Endothelial cell of hepatic sinusoid (primary cell): Measurements from ENCODE around the gene RGS16.

Experiments
- in situ Hi-C: cut with HindIII; loops from 2 replicates; pipeline ENCODE4 v1.10.0; 2017; ENCODE audit warnings: low sequenced_read_pairs

Gene RGS16

DNA sequence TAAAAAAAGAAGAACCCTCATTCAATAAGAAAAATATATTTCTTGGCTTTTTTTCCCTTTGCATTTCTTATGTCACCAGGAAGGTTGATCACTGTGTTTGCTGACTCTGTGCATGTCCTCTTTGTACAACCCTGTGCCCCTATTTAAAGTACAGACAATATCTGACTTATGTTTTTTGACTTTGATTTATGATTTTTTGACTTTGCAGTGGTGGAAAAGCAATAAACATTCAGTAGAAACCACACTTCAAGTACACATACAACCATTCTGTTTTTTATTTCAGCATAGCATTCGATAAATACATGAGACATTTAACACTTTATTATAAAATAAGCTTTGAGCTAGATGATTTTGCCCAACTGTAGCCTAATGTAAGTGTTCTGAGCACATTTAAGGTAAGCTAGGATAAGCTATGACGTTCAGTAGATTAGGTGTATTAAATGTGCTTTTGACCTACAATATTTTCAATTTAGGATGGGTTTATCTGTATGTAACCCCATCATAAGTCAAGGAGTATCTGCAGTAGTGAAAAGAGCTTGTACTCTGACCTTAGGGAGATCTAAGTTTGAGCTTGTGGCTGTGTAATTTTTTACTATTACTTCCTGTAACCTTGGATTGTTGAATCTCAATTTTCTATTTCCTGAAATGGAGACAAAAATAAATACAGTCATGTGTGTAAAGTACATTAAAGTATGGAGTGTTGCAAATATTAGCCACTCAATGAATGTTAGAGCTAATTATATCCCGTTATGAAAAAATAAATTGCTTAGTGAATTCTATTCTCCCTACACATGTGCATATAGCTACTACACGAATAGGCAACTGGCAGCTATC lies 16.3 kb downstream of the RGS16 start:
- in situ Hi-C loops: no loop called here

DNA sequence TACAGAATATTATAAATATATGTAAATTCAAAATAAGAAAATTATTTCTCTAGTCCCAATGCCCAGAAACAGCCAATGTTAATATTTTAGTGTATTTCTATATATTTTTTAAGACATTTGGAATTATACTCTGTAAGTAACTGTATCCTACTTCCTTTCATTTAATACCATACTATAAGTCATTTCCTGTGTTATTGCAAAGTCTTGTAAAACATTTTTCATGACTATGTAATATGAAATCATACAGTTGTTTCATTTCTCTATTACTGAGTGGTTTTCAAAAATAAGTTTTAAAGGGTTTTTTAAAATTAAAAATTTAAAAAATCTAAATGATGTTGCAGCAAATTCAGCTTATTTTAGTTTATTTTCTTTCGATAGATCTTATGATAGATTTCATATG lies 17.1 kb downstream of the RGS16 start:
- in situ Hi-C loops: no loop called here

DNA sequence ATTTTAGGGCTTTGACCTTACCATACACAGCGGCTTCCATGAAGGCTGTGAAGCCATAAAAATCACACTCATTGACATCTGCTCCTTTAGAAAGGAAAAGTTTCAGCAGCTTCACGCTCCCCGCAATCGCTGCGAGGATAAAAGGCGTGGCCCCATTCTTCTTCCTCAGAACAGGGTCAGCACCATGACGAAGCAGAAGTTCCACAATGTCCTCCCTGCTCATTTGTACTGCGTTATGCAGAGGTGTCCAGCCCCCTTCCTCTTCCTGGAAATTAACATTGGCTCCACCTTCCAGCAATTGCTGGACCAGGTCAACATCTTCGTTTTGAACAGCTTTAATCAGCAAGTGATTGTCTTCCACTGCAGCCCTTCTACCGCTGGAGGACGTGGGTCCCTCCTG lies 17.8 kb downstream of the RGS16 start:
- in situ Hi-C loops: no loop called here

DNA sequence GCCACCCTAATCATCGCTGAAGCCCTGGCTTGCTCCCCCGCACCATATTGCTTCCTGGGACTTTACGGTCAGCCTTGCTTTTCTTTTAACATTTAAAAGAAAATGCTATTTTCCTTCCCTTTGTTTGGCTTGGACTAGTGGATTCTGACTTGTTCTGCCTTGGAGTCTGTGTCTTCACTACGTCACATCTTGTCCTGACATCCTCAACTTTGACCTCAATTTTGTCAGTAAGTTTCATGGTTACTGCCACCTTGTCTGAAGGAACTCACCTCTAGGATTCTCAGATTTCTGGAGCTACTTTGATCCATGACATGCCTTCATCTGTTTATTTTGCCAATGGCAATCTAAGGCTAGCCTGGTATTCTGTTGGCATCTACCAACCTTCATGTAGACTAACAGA lies 19.4 kb downstream of the RGS16 start:
- in situ Hi-C loops: no loop called here

DNA sequence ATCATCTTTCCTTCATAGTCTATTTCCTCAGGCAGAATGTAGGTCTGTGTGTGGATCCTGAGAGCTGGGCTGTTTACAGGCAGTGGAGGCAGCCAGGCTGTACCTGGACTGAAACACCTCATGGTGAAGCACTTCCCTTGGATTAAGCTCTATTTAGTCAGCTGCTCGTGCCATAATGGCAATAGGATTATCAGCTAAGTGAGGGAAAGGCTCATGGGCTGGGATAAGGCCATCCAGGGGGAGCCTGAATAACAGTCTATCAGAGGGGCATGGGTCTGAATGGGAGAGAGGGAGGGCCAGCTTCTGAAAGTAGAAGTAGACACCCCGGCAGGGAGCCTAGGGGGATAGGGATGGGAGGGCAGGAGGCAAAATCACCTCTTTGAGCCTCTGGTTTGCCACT lies 23.5 kb downstream of the RGS16 start:
- in situ Hi-C loops: no loop called here

DNA sequence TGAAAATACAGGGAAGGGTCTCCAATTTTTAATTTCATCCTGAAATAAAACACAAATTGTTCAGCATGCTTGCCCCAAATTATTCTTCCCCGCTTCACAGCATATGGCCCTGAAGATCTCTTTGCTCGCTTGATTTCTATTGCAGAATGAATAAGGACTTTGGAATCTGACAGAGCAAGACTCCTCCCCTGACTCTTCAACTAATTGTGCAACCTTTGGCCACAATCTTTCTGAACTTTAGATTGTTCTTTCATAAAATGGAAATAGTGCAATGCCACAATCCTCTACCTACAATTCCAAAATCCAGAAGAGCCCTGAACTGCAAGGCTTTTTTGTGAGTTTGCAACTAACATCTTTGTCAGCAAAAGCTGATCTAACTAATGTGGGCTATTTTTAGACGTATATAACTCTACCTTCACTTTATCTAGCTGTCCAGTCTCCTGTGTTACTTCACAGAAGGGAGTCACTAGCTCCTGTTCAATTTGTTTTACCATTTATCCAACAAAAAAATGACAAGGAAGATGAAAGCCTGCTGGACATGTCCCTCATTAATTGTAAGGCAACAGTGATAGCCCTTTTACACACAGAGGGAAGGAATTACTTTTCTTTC lies 28.5 kb downstream of the RGS16 start:
- in situ Hi-C loops: no loop called here

DNA sequence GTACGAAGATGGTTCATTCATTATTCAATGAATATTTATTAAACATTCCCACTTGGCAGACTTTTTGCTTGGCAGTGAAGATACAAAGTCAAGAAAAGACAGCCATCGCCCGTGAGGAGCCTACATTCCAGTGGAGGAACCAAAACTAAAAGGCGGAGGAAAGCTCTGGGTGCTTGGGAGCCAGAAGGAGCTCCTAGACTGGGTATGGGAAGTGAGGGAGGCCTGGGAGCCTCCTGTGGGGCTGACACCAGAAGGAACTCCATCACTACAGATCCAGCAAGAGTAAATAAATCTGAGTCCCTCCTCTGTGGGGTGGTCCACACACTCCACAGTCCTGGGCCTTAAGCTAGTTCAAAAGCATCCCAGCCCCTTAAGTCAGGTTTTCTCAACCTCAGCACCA lies 30.0 kb downstream of the RGS16 start:
- in situ Hi-C loops: no loop called here

DNA sequence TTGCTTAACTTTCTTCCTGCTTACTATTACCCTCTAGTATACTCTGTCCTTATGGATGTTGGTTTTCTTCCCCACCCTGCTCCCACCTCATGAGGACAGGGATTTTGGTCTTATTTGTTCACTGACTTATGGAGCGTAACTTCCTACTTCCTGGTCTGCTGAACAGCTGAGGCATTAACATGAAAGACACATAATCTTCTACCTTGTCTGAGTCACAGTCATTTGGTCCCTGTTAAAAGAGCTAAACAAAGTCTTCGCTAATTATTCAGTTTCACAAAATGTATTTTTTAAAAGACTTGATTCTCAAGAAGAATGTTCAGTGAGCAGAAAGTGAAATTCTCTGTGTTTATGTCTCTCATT lies 33.6 kb downstream of the RGS16 start:
- in situ Hi-C loops: no loop called here

DNA sequence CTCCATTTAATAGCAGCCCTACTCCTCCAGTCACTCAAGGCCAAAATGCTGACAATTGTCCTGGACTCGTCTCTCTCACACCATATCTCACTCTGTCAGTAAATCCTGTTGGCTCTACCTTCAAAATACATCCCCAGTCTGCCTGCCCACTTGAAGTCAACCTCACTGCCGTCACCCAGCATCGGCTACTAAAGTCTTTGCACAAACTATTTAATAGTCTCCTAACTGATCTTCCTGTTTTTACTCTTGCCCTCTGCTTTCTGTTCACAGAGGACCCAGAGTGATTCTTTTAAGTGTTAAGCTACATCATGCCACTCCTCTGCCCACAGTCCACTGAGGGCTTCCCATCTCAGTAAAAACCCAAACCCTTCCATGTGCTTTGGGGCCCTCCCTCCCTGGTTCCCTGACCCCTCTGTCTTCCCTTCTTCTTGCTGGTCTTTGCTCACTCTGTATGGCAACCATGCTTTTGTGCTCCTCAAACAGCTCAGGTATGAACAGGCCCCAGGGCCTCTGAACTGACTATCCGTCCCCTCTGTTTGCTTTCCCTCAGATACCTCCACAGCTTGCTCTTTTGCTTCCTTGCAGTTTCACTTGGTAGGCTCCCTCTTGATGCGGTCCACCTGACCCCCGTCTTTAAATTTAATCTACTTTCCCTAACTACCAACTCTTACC lies 34.1 kb downstream of the RGS16 start:
- in situ Hi-C loops: no loop called here

DNA sequence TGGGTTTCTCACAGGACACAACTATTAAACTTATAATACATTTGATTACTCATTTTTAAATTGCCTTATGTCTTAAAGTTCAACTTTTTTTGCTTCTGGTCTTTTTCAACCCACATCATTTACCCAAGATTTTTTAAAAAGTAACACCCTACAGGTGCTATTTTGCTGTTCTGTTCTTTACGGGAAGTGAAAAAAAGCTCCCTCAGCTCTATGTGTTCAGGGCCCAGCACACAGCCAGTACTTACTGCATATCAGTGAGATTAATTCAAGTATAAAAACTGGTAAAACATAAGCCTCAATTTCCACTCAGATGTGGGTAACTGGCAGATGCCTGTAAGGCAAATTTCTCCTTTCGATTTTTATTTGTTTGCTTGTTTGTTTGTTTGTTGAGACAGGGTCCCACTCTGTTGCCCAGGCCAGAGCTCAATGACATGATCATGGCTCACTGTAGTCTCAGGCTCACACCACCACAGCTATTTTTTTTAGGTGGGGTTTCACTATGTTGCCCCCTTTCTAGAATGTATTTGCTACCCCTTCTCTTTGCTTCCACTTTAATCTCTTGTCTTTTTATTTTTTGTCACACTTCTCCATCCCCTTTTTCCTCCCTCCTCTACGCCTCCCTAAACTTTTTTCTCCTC lies 35.4 kb downstream of the RGS16 start:
- in situ Hi-C loops: no loop called here

DNA sequence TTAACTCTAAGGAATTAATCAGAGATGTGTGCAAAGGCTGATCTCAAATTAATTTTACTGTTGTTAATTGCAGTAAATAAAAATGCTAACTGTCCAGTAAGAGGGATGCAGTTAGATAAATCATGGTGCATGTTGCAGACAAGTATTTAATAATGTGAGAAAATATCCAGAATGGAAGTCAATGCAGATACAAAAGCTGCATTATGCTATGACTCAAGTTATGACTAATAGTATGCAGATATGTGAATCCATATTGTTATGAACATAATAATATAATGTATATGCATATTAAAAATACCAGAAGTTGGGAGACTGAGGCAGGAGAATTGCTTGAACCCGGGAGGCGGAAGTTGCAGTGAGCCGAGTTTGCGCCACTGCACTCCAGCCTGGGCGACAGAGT lies 36.6 kb downstream of the RGS16 start:
- in situ Hi-C loops: no loop called here

DNA sequence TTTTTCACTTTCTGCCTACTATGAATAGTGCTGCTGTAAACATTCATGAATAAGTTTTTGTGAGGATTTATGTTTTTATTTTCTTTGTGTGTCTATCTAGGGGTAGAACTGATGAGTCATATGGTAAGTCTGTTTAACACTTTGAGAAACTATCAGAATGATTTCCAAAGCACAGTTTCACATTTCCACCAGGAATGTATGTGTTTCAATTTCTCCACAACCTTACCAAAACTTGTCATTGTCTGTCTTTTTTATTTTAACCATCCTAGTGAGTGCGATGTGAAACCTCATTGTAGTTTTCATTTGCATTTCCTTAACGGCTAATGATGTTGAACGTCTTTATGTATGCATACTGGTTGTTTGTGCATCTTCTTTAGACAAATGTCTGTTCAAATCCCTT lies 38.7 kb downstream of the RGS16 start:
- in situ Hi-C loops: no loop called here

DNA sequence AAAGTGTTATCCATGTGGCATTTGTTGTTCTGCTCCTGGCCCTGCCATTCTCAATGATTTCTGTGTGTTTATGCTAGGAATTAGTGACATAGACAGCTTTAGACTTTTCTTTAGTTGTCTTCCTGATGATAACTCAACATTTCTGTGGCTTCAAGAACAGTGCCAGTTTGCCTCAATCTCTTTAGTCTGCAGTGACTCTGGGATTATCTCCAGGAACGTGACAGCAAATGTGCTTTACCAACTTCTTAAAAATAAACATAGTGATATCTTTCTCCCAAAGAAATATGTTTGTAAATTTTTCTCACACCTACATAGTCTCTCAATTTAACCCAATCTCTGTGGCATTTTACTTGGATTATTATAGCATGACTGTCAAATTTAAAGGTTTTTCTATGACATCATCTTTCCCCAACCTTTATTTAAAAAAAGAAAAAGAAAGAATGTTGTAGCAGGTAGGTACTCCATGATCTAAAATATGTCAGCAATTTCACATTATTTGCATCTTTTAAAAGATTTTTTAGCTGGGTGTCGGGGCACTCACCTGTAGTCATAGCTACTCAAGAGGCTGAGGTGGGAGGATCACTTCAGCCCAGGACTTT lies 39.7 kb downstream of the RGS16 start:
- in situ Hi-C loops: no loop called here

DNA sequence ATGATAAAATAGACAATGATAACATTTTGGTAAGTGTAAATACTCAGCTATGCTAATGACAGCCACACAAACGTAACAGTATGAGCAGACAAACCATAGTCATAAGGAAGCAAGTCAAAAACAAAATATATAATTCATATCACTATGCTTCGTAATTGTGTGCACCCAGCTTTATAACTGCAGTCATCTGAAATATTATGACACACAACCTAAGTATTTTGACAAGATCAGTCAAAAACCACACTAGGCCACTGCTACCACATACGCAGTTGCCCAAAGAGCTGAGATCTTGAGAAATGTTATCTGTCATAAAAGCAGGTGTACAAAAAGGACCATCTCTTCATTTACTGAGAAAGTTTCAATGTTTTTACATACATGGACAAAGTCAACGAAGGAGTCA lies 41.1 kb downstream of the RGS16 start:
- in situ Hi-C loops: no loop called here

DNA sequence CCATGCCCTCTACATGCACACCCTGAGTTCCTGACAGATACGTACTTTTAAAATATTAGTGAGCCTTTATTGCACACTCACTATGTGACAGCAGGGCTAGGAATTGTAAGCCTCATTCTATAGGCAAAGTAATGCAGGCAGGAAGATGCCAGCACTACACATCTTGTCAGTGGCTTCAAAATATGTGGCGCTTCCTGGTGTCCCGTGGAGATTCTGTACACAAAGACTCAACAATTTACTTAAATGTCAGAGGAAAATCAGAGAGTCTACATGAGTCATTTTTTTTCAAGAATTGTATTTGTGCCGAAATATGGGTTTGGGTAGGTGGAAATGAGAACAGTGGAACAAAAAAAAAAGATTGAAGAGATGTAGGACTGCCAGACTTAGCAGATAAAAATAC lies 42.7 kb downstream of the RGS16 start:
- in situ Hi-C loops: no loop called here

DNA sequence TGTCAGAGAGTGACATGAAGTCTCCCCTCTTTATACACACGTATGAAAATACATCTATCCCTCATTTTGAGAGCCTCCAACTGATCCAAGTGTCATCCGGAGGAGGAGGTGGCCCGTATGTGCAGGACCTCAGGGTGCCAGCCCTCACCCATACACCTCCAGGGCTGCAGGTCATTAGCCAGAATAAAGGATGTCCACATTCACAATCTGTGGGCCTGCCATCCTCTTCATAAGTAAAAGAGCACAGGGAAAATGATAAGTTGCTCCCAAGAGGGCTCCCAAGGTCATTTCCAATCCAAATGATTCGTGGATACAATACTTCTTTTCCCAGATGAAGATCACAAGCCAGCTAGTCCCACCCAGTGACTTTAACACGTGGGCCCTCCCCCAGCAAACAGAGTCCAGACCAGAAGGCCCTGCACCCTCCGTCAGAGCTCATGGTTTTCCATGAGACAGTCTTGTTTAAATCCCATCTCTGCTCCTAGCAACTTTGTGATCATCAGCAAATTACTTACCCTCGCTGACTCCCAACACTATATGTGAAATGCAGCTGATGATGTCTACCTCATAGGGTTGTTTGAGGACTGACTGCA lies 43.7 kb downstream of the RGS16 start:
- in situ Hi-C loops: no loop called here

DNA sequence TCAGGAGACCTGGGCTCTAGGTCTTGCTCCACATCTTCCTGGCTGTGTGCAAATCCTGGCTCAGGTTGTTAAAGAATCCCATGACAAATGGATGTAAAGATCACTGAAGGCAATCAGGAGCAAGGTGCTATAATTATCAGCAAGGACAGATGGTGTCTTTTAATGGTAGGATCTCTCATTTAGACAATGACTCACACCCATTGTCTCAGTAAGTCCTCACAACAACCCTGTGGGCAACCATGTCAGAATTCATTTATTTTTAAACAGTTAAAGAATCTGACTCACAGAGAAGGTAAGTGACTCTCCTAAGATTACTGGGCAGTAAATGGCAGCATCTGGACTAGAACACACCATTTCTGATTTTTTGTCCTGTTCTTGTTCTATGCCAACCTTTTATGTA lies 47.9 kb downstream of the RGS16 start:
- in situ Hi-C loops: no loop called here

DNA sequence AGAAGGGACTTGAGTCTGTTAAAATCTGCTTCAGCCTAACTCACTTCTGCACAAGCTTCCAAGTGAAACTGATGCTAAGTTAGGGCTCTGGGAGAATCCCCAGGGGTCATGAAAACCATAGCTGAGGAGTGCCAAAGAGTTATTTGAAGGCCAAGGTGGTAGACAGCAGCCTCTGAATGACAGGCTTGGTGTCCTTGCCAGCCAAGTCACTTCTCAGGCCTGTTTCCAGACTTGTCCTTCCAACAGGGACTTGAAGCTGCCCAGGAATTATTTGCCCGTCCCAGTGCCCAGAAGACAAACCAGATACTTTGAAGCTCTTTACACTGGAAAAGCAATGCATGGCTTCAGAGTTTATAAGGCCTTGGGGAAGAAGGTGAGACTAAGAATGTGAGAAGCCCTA lies 48.7 kb downstream of the RGS16 start:
- in situ Hi-C loops: no loop called here

DNA sequence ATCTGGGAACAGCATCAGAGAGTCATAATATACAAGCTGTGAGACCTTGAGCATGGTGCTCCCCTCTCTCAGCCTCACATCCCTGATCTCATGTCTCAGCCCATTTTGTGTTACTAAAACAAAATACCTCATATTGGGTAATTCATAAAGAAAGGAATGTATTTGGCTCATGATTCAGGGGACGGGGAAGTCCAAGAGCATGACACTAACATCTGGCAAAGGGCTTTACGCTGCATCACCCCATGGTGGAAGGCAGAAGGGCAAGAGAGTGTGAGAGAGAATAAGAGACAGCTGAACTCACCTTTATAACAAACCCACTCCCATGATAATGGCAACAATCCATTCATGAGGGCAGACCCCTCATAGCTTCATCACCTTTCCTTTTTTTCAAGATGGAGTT lies 51.7 kb downstream of the RGS16 start:
- in situ Hi-C loops: no loop called here

DNA sequence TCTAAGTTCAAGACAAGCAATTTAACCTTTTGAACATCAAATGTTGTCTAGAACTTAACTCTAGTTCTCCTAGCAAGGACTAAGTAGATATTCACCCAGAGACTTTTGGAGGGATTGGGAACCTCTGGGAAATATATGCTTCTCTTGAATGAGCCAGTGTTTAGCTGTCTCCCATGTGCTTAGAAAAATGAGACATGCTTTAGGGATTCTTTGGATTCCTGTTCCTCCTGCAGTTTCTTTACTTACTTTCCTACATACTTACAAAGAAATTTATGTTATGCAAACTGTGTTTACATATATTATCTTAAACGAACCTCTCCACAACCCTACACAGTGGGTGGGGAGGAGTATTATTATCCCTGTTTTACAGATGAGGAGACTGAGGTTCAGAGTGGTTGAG lies 54.4 kb downstream of the RGS16 start:
- in situ Hi-C loops: no loop called here

DNA sequence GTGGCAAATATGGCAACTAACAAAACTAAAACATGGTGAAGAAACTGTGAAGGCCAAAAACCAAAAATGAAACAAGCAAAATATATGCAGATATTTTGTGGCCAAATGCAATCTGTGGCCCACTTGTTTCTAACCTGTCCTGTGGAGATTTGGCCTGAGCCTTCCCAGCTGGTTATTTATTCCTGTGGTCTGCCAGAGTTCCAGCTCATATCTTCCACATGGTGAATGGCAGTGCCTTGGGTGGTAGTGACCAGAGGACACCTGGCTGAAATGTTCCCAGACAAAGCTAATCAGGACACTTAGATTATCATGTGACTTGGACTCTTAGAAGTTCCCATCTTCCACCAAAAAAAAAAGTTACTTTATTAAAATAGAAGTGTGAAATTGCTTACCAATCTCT lies 54.8 kb downstream of the RGS16 start:
- in situ Hi-C loops: no loop called here
